Tibial nerve (tissue), 4 donors: Measurements from ENCODE around the gene ZFYVE16.
"Not testable (repeated sequence)": the region's sequence is repeated elsewhere in the genome, so short reads cannot be mapped to it uniquely, and the experiment has no call there.

Source experiments
- EP300 ChIP-seq, 2 donors: sonication (generic); formaldehyde crosslinking; IDR thresholded peaks; one replicate each; pipeline ENCODE4 v1.6.1; 2017; ENCODE audit warnings: antibody characterized with exemption in 2 of 2, mild to moderate bottlenecking in 1 of 2
- POLR2A ChIP-seq, 2 donors: fragments of 450-650 bp; IDR thresholded peaks; one replicate each; pipeline ENCODE4 v1.6.1; 2017; ENCODE audit warnings: antibody characterized with exemption in 2 of 2, mild to moderate bottlenecking in 2 of 2, moderate library complexity in 2 of 2
- TF ChIP-seq, protein P1 (sequence below), 5 experiments: fragments of 200-600 bp in 3 of 5; fragments of 450-650 bp in 2 of 5; sonication (generic) in 3 of 5; IDR thresholded peaks; one replicate each; pipeline ENCODE4 v1.5.1; 2016 to 2019; ENCODE audit warnings: antibody characterized with exemption in 5 of 5, mild to moderate bottlenecking in 3 of 5, moderate library complexity in 2 of 5

DNA sequence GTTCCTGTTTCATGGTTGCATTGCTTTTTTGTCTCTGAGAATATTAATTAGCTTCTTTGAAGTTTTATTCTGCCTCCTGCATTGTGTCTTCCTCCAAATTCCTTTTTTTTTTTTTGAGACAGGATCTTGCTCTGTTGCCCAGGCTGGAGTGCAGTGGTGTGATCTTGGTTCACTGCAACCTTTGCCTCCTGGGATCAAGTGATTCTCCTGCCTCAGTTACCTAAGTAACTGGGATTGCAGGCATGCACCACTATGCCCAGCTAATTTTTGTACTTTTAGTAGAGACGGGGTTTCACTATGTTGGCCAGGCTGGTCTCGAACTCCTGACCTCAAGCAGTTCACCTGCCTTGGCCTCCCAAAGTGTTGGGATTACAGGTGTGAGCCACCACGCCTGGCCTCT, 16.5 kb downstream of the ZFYVE16 start:
- TF ChIP-seq POLR2A, EP300 (IDR thresholded peaks at IDR 0.05): not testable (repeated sequence)
- TF ChIP-seq, protein P1, sequence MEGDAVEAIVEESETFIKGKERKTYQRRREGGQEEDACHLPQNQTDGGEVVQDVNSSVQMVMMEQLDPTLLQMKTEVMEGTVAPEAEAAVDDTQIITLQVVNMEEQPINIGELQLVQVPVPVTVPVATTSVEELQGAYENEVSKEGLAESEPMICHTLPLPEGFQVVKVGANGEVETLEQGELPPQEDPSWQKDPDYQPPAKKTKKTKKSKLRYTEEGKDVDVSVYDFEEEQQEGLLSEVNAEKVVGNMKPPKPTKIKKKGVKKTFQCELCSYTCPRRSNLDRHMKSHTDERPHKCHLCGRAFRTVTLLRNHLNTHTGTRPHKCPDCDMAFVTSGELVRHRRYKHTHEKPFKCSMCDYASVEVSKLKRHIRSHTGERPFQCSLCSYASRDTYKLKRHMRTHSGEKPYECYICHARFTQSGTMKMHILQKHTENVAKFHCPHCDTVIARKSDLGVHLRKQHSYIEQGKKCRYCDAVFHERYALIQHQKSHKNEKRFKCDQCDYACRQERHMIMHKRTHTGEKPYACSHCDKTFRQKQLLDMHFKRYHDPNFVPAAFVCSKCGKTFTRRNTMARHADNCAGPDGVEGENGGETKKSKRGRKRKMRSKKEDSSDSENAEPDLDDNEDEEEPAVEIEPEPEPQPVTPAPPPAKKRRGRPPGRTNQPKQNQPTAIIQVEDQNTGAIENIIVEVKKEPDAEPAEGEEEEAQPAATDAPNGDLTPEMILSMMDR (IDR thresholded peaks at IDR 0.05), result not testable (repeated sequence)
